ENCODE data around the gene KIRREL3.

Gene KIRREL3

GRCh38 chr11:126863294-126863997 is 137.1 kb downstream of the KIRREL3 start:
- no peak for DNase-seq

- DNase-seq, result no peak
These were observed 137.8 kb downstream of the KIRREL3 start for GRCh38 chr11:126862664-126863243.

- DNase-seq, result no peak
These were observed 138.6 kb downstream of the KIRREL3 start for GRCh38 chr11:126861796-126862459.

GRCh38 chr11:126857860-126858808 is 142.4 kb downstream of the KIRREL3 start:
- DNase-seq, result no peak

- DNase-seq, result no peak
These were observed 145.0 kb downstream of the KIRREL3 start for GRCh38 chr11:126855536-126855935.

GRCh38 chr11:126853732-126854131 is 146.8 kb downstream of the KIRREL3 start:
- DNase-seq, result no peak

GRCh38 chr11:126844789-126845188 is 155.8 kb downstream of the KIRREL3 start:
- DNase-seq, result no peak

DNA sequence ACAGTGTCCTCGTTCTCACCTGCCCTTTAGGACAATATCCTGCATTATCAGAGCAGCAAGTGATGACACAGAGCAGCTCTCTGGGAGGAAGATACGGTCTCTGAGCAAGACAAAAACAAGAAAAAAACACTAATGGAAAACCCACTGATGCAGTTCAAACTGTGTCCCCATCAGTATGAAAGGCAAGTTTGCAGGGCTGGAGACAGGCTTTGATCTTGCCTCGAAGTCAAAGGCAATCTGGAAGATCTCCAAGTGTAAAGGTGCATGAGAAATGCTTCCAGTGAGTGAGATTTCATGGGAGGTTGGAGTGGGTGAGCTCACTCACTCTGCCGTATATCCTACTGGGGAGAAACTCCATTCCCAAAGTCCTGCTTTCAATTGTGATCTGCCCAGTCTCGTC is 157.5 kb downstream of the KIRREL3 start:
- DNase-seq, result no peak

- DNase-seq, result no peak
These were observed 158.6 kb downstream of the KIRREL3 start for GRCh38 chr11:126841999-126842398.

- DNase-seq, result no peak
These were observed 159.6 kb downstream of the KIRREL3 start for GRCh38 chr11:126840975-126841374.

- no peak for DNase-seq
These were observed 160.2 kb downstream of the KIRREL3 start for GRCh38 chr11:126840201-126840886.

GRCh38 chr11:126839496-126839895 is 161.1 kb downstream of the KIRREL3 start:
- DNase-seq, result no peak

DNA sequence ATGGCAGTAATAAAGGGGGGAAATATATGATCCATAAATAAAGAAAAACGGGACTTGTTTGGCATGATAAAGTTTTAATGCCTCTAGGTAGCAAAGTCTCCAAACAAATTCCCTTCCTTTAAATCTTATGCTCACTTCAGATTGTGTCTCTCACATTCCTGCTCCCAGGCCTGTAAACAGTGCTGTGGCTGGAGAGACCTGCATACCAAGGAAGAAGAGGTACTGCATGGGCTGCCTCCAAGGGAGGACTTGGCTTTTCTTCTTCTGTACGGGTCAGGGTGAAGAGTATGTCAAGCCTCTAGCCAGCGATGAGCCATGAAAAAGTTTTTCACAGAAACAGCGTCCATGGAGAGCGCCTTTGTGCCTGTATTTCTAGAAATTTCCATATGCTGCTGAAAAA is 161.8 kb downstream of the KIRREL3 start:
- DNase-seq, result no peak

DNA sequence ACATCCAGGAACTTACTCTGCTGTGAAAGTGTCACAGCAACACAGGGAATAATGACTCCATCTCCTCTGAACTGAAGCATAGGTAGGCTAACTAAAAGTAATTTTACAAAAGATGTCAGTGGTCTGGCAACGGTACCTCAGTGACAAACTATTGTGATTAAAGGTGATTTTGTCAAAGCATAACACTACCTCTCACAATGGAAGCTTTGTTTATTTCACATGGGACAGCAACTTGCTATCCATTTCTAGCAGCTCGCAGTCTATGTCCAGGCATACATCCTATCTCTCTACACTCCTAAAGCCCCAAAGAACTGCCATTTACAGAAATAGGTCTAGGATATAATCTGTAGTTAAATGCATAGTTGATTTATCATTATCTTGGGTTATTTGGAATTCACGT is 163.0 kb downstream of the KIRREL3 start:
- no peak for DNase-seq

- DNase-seq, result no peak
These were observed 166.0 kb downstream of the KIRREL3 start for GRCh38 chr11:126834573-126834972.

- DNase-seq, result no peak
These were observed 166.4 kb downstream of the KIRREL3 start for GRCh38 chr11:126834149-126834548.

- DNase-seq, result no peak
These were observed 167.5 kb downstream of the KIRREL3 start for GRCh38 chr11:126833065-126833464.

- no peak for DNase-seq
These were observed 168.2 kb downstream of the KIRREL3 start for GRCh38 chr11:126832387-126832786.

DNA sequence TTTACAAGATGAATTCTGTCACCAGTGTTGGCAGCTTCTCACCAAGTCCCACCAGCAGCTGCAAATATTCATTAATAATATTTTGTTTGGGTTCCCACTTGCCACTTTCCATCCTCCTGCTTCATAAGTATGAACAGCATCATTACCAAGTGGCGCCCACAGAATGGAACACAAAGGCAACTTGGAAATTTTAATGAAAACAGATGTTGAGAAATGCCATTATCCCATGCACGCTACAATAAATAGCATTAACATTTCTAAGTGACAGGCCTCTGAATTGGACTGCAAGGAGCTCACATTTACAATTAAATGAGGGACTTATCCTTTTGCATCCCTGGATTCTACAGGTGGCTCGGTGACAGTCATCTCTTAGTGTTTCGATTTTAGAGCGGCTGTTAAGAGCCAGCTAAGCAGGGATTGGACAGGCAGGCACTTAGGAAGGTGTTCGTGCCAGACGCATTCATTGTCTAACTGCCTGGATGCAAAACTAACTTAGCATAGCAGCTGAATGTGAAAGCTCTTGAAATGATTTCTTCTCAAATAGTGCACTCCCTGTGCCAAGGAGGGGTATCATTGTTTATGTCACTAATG is 170.3 kb downstream of the KIRREL3 start:
- DNase-seq, result no peak

- no peak for DNase-seq
These were observed 170.9 kb downstream of the KIRREL3 start for GRCh38 chr11:126829716-126830115.

GRCh38 chr11:126824035-126824607 is 176.4 kb downstream of the KIRREL3 start:
- no peak for DNase-seq

GRCh38 chr11:126823274-126823673 is 177.3 kb downstream of the KIRREL3 start:
- no peak for DNase-seq

All from activated CD4-positive, alpha-beta T cell treated with anti-CD3 and anti-CD28 coated beads, Interleukin-2, Interleukin-6, amounts not matched to agents 100 ng/mL and 50 ng/mL, durations not matched to agents 16 hours and 8 hours (primary cell).